ENCODE data around the gene KIF3A.

DNA sequence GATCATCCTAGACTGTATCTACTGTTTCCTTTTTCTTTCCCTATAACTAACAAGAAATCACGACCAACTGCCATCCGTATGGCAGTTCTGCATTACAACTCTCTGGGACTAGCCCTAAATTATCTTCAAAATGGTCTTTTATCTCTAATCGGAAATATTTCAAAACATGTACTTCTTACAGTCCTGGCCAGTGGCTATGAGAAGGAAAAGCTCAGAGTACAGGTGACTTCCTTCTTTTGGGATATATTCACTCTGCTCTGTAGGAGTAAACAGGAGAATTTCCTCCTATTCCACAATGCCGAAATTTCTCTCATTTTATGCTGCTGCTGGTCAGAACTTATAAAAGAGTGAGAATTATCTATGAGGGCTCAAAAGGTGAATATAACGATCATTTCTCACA lies 41.5 kb upstream of the KIF3A start:
- TF ChIP-seq EZH2 (IDR thresholded peaks at IDR 0.05; ENCODE audit: low read depth, unreplicated experiment) (no peak), EZH2phosphoT487 (IDR thresholded peaks at IDR 0.05; ENCODE audit: unreplicated experiment) (no peak), POLR2AphosphoS5 (IDR thresholded peaks at IDR 0.05; ENCODE audit: low read depth) (no peak)
- TF ChIP-seq, protein P1, sequence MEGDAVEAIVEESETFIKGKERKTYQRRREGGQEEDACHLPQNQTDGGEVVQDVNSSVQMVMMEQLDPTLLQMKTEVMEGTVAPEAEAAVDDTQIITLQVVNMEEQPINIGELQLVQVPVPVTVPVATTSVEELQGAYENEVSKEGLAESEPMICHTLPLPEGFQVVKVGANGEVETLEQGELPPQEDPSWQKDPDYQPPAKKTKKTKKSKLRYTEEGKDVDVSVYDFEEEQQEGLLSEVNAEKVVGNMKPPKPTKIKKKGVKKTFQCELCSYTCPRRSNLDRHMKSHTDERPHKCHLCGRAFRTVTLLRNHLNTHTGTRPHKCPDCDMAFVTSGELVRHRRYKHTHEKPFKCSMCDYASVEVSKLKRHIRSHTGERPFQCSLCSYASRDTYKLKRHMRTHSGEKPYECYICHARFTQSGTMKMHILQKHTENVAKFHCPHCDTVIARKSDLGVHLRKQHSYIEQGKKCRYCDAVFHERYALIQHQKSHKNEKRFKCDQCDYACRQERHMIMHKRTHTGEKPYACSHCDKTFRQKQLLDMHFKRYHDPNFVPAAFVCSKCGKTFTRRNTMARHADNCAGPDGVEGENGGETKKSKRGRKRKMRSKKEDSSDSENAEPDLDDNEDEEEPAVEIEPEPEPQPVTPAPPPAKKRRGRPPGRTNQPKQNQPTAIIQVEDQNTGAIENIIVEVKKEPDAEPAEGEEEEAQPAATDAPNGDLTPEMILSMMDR (conservative IDR thresholded peaks at IDR 0.05; ENCODE audit: low read depth in 2 of 2): no peak
